ENCODE data around the gene ZBTB34.

Gene ZBTB34

GRCh38 chr9:126876531-126876930 is 16.1 kb downstream of the ZBTB34 start:
- no peak for DNase-seq (ENCODE audit: low spot score)

- DNase-seq (ENCODE audit: low spot score): no peak
Measured at GRCh38 chr9:126877418-126877817, 17.0 kb downstream of the ZBTB34 start.

GRCh38 chr9:126879288-126879687 is 18.8 kb downstream of the ZBTB34 start:
- no peak for DNase-seq (ENCODE audit: low spot score)

GRCh38 chr9:126880226-126880946 is 19.9 kb downstream of the ZBTB34 start:
- DNase-seq (ENCODE audit: low spot score): no peak

- DNase-seq (ENCODE audit: low spot score): no peak
Measured at GRCh38 chr9:126880947-126881332, 20.5 kb downstream of the ZBTB34 start.

GRCh38 chr9:126882746-126883145 is 22.3 kb downstream of the ZBTB34 start:
- DNase-seq (ENCODE audit: low spot score): no peak

- DNase-seq (ENCODE audit: low spot score): no peak
Measured at GRCh38 chr9:126883636-126884035, 23.2 kb downstream of the ZBTB34 start.

- DNase-seq (ENCODE audit: low spot score): peak; percentile 75
Measured at GRCh38 chr9:126885131-126885641, 24.7 kb downstream of the ZBTB34 start.

- DNase-seq (ENCODE audit: low spot score): no peak
Measured at GRCh38 chr9:126886034-126886822, 25.8 kb downstream of the ZBTB34 start.

- no peak for DNase-seq (ENCODE audit: low spot score)
Measured at GRCh38 chr9:126886897-126887296, 26.5 kb downstream of the ZBTB34 start.

GRCh38 chr9:126891676-126892075 is 31.2 kb downstream of the ZBTB34 start:
- DNase-seq (ENCODE audit: low spot score): no peak

GRCh38 chr9:126893079-126893478 is 32.6 kb downstream of the ZBTB34 start:
- no peak for DNase-seq (ENCODE audit: low spot score)

- peak; percentile 21 for DNase-seq (ENCODE audit: low spot score)
Measured at GRCh38 chr9:126894052-126894603, 33.7 kb downstream of the ZBTB34 start.

GRCh38 chr9:126902210-126902609 is 41.8 kb downstream of the ZBTB34 start:
- no peak for DNase-seq (ENCODE audit: low spot score)

- DNase-seq (ENCODE audit: low spot score): no peak
Measured at GRCh38 chr9:126904586-126904985, 44.1 kb downstream of the ZBTB34 start.

- no peak for DNase-seq (ENCODE audit: low spot score)
Measured at GRCh38 chr9:126906091-126906490, 45.7 kb downstream of the ZBTB34 start.

- DNase-seq (ENCODE audit: low spot score): no peak
Measured at GRCh38 chr9:126907058-126907457, 46.6 kb downstream of the ZBTB34 start.

- DNase-seq (ENCODE audit: low spot score): peak; percentile 91
Measured at GRCh38 chr9:126914458-126915280, 54.2 kb downstream of the ZBTB34 start, which contains the start of gene RALGPS1. Gene RALGPS1, plus strand, starts transcription at chr9:126914782. Its CDS starts 47,508 bp downstream, at chr9:126962290.

GRCh38 chr9:126915281-126915816 is 54.9 kb downstream of the ZBTB34 start:
- no peak for DNase-seq (ENCODE audit: low spot score)

GRCh38 chr9:126915846-126916543 is 55.6 kb downstream of the ZBTB34 start:
- no peak for DNase-seq (ENCODE audit: low spot score)

- no peak for DNase-seq (ENCODE audit: low spot score)
Measured at GRCh38 chr9:126916909-126917308, 56.5 kb downstream of the ZBTB34 start.
